ENCODE results near the gene HACD3.

- TF ChIP-seq CTCF (IDR thresholded peaks at IDR 0.05) (no peak), POLR2A (IDR thresholded peaks at IDR 0.05) (no peak)
Observed at GRCh38 chr15:65579762-65580161, 49.5 kb downstream of the HACD3 start.
